Adipocyte (in vitro differentiated cells): Measurements from ENCODE around the gene CDH4.

Experiments
- DNase-seq: peaks from one replicate; pipeline ENCODE4 v3.0.0-alpha.2; 2015; ENCODE audit warnings: low read depth
- H3K27me3 ChIP-seq: replicated peaks from 2 replicates; pipeline ENCODE4 v1.7.0; 2013; ENCODE audit warnings: mild to moderate bottlenecking, low read length, moderate library complexity; ENCODE audit not compliant: control insufficient read depth, insufficient read depth
- H3K36me3 ChIP-seq: 2 replicates; pipeline ENCODE4 v1.7.0; 2013; ENCODE audit warnings: low read length, mild to moderate bottlenecking, moderate library complexity; ENCODE audit not compliant: control insufficient read depth, insufficient read depth, severe bottlenecking
- H3K4me1 ChIP-seq: 2 replicates; pipeline ENCODE4 v1.7.0; 2013; ENCODE audit warnings: mild to moderate bottlenecking, low read length, moderate library complexity; ENCODE audit not compliant: control insufficient read depth, insufficient read depth
- H3K4me3 ChIP-seq: 2 replicates; pipeline ENCODE4 v1.7.0; 2013; ENCODE audit warnings: mild to moderate bottlenecking, low read length, moderate library complexity
- H3K9ac ChIP-seq: 2 replicates; pipeline ENCODE4 v1.7.0; 2013; ENCODE audit warnings: mild to moderate bottlenecking, low read length, moderate library complexity
- H3K9me3 ChIP-seq: 2 replicates; pipeline ENCODE4 v1.7.0; 2013; ENCODE audit warnings: mild to moderate bottlenecking, low read length, moderate library complexity; ENCODE audit not compliant: control insufficient read depth

The CDH4 gene

DNA sequence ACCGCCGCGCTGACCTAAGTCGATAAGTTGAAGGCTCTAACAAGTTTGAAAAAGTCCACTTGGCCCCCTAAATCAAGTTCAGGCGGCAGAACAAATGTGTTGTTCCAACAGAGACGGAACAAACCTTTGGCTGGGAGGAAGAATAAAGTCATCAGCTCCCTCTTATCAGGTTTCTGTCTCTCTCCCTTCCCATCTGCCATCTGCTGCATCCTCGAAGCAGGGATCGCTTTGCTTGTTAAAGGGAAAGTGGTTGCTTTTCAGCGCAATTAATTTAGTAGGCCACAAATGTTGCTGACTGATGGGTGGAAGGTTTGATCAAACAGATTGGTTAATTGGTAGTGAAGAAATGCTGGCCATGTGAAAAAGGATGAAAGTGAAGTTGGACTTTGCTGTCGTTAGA lies 64.3 kb downstream of the CDH4 start:
- Histone ChIP-seq H3K4me3 (no peak overlapping the region), H3K9ac (no peak overlapping the region), H3K9me3 (no peaks in the 10 kb centered on the region), H3K27me3 (peaks cover 18% of the 10 kb centered on the region), H3K4me1 (no peaks in the 10 kb centered on the region), H3K36me3 (no peaks in the 10 kb centered on the region)
- DNase-seq, result no peak

DNA sequence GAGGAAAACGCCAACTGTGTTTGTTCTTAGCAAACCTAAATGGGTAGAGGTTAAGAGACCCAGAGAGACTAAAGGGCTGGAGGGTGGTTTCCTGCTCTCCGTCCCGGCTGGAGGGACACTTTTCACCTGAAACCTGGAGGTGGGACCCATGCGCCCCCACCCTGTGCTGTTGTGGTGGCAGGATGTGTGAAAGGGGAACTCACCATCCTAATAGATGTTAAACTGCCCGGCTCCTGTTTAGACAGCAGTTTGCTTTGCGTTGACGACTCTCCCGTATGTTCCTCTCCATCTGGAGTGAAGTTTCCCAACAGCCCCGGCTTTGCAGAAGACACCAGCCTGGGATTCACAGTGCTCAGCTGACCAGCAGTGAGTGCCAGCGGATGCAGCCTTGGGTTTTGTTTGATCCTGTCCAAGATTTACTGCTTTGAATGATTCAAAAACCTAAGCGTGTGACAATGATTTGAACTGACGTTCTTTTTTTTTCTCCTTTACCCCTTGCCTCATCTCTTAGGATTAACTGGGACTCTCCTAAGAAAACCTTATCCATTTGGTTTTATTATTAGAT lies 66.0 kb downstream of the CDH4 start:
- Histone ChIP-seq H3K4me3 (no peak overlapping the region), H3K36me3 (no peaks in the 10 kb centered on the region), H3K4me1 (no peaks in the 10 kb centered on the region), H3K9me3 (no peaks in the 10 kb centered on the region), H3K9ac (no peak overlapping the region), H3K27me3 (peaks cover 18% of the 10 kb centered on the region)
- no peak for DNase-seq

- Histone ChIP-seq H3K9ac (no peak overlapping the region), H3K27me3 (peaks cover 9% of the 10 kb centered on the region), H3K4me1 (no peaks in the 10 kb centered on the region), H3K4me3 (no peak overlapping the region), H3K9me3 (no peaks in the 10 kb centered on the region), H3K36me3 (no peaks in the 10 kb centered on the region)
- no peak for DNase-seq
Measured at GRCh38 chr20:61320691-61321425, 68.8 kb downstream of the CDH4 start.

DNA sequence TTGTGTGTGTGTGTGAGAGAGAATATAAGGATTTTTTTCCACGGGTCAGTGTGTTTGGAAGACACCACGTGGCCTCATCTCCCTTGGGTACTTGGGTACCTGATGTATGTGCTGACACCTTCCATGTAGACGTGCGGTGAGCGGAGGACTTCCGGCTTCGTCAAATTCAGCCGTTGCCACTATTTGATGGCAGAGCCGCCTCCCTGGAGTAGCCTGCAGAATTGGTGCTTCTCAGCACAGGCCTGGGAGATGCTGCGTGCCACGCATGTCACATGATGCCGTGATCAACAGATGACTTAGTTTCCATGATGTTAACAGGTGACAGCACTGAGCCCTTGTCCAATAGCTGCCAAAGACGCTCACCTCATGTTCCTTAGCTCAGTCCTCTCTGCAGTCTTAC lies 69.4 kb downstream of the CDH4 start:
- no peak overlapping the region for H3K9ac ChIP-seq
- no peak for DNase-seq
- no peaks in the 10 kb centered on the region for H3K4me1 ChIP-seq
- H3K4me3 ChIP-seq, result no peak overlapping the region
- peaks cover 4% of the 10 kb centered on the region for H3K27me3 ChIP-seq
- no peaks in the 10 kb centered on the region for H3K9me3 ChIP-seq
- no peaks in the 10 kb centered on the region for H3K36me3 ChIP-seq

DNA sequence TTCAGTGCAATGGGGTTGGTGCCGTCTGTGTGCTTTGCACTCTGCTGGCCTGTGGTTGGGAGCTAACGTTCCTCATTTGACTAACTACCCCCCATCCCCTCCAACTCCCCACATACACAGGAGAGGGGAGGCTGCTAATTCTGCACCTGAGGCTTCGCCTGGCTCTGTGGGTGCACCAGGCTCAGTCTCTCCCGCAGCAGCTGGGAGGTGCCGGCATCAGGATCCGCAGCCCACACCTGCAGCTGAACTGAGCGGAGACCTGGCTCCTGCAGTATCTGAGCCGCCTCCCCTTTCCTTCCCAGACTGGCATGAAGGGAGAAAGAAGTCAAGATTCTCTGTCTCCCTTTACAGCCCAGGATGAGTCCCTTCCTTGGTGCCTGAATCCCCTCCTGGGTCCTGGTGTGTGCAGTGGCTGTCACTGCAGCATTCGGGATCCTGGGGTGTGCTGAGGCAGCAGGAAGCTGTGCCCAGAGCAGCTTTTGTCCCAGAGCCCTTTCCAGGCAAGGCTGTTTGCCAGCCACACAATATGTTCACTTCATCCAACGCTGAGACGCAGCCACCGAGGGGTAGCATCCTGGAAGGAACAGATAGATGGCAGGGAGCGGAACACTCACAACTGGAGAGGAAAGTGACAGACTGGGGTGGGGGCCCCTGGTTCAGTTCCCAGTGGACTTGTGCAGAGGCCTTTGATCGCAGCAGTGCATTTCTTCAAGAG lies 70.2 kb downstream of the CDH4 start:
- DNase-seq, result no peak
- peaks cover 3% of the 10 kb centered on the region for H3K27me3 ChIP-seq
- H3K36me3 ChIP-seq, result no peaks in the 10 kb centered on the region
- H3K9ac ChIP-seq, result no peak overlapping the region
- no peaks in the 10 kb centered on the region for H3K4me1 ChIP-seq
- no peaks in the 10 kb centered on the region for H3K9me3 ChIP-seq
- no peak overlapping the region for H3K4me3 ChIP-seq

GRCh38 chr20:61324906-61325305 lies 72.8 kb downstream of the CDH4 start:
- DNase-seq, result no peak

GRCh38 chr20:61325718-61326117 lies 73.7 kb downstream of the CDH4 start:
- no peak for DNase-seq
- Histone ChIP-seq H3K9ac (no peak overlapping the region), H3K9me3 (no peaks in the 10 kb centered on the region), H3K4me1 (no peaks in the 10 kb centered on the region), H3K4me3 (no peak overlapping the region), H3K36me3 (no peaks in the 10 kb centered on the region), H3K27me3 (no peaks in the 10 kb centered on the region)

More at GRCh38 chr20:61324906-61325305, 72.8 kb downstream of the CDH4 start:
- H3K9me3 ChIP-seq, result no peaks in the 10 kb centered on the region
- H3K36me3 ChIP-seq, result no peaks in the 10 kb centered on the region
- no peaks in the 10 kb centered on the region for H3K27me3 ChIP-seq
- no peak overlapping the region for H3K9ac ChIP-seq
- H3K4me3 ChIP-seq, result no peak overlapping the region
- no peaks in the 10 kb centered on the region for H3K4me1 ChIP-seq

DNA sequence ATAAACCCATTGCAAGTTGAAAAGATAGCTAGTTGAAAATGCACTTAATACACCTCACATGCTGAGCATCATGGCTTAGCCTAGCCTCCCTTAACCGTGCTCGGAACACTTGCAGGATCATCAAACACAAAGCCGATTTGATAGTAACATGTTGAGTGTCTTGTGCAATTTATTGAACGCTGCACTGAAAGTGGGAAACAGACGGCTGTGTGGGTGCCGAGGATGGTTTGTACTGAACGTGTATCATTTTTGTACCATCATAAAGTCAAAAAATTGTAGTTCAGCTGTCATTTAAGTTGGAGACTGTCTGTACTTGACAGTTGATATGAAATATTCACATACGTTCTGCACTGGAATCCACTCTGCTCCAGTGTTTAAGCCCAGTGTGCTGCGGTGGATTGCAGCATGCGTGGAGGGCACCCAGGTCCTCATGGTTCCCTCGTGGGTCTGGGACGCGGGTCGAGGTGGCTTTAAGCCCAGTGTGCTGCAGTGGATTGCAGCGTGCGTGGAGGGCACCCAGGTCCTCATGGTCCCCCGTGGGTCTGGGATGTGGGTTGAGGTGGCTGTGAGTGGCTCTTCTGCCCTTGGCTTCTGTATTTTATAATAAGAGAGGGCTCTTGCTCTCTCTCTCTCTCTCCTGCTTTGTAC lies 77.0 kb downstream of the CDH4 start:
- Histone ChIP-seq H3K36me3 (no peaks in the 10 kb centered on the region), H3K27me3 (no peaks in the 10 kb centered on the region), H3K4me1 (no peaks in the 10 kb centered on the region), H3K9ac (no peak overlapping the region), H3K9me3 (no peaks in the 10 kb centered on the region), H3K4me3 (no peak overlapping the region)
- DNase-seq, result no peak

DNA sequence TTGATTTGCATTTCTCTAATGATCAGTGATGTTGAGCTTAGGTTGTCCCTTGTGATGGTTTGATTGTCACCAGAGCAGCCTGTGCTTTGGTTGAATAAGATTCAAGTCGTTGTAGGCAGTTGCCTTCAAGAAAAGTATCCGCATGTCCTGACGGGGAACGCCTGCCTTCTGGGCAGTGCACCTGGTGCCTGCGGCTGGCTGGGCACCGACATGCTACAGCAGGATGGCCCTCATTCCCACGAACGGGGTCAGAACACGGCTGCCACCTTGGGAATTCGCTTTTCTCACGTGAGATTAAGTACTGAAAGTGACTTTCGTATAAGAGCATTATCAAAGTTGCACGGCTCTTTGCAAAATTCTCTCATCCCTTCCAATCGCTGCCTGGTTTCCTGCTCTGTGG lies 78.4 kb downstream of the CDH4 start:
- no peak for DNase-seq
- no peaks in the 10 kb centered on the region for H3K9me3 ChIP-seq
- no peaks in the 10 kb centered on the region for H3K36me3 ChIP-seq
- H3K4me3 ChIP-seq, result no peak overlapping the region
- no peaks in the 10 kb centered on the region for H3K27me3 ChIP-seq
- H3K4me1 ChIP-seq, result no peaks in the 10 kb centered on the region
- no peak overlapping the region for H3K9ac ChIP-seq

DNA sequence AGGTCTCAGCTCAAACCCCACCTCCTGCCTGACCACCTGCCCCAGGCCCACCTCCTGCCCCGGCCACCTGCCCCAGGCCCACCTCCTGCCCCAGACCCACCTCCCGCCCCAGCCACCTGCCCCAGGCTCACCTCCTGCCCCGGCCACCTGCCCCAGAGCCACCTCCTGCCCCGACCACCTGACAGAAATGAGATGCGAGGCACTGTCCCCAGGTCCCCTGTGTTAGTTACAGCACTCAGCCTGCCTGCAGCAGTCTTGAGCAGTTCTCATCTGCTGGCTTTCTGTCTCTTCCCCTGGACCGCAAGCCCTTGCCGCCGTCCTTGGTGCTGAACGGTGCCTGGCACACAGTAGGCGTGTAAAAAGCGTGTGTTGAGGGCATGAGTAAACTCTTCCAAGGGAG lies 79.5 kb downstream of the CDH4 start:
- no peak for DNase-seq
- H3K4me1 ChIP-seq, result no peaks in the 10 kb centered on the region
- no peaks in the 10 kb centered on the region for H3K9me3 ChIP-seq
- H3K36me3 ChIP-seq, result no peaks in the 10 kb centered on the region
- no peak overlapping the region for H3K9ac ChIP-seq
- H3K27me3 ChIP-seq, result no peaks in the 10 kb centered on the region
- H3K4me3 ChIP-seq, result no peak overlapping the region
